H1 (cell line): Measurements from ENCODE around the gene NUPR1.

Source experiments
- CBX5 ChIP-seq: fragments of 300-800, 300-1000 bp; sonication (generic); IDR thresholded peaks from 2 replicates; pipeline ENCODE4 v1.7.1; 2016; ENCODE audit warnings: antibody characterized with exemption, low read length, low read depth
- CEBPB ChIP-seq: IDR thresholded peaks from 2 replicates; pipeline ENCODE4 v1.6.1; 2012; ENCODE audit warnings: low read depth, low read length
- EZH2 ChIP-seq: fragments of 200-600 bp; sonication (generic); IDR thresholded peaks from 2 replicates; pipeline ENCODE4 v1.7.1; 2012; ENCODE audit warnings: low read depth, mild to moderate bottlenecking, moderate library complexity, low read length, inconsistent platforms; ENCODE audit not compliant: severe bottlenecking
- JUND ChIP-seq: IDR thresholded peaks from 2 replicates; pipeline ENCODE4 v1.6.1; 2011; ENCODE audit warnings: mild to moderate bottlenecking, improper control_type of control experiment, low read length
- NRF1 ChIP-seq: IDR thresholded peaks from 2 replicates; pipeline ENCODE4 v1.6.1; 2011; ENCODE audit warnings: mild to moderate bottlenecking, low read depth, low read length, improper control_type of control experiment
- POLR2AphosphoS5 ChIP-seq: IDR thresholded peaks from 2 replicates; pipeline ENCODE4 v1.6.1; 2011; ENCODE audit warnings: low read depth, low read length
- RFX5 ChIP-seq: IDR thresholded peaks from 2 replicates; pipeline ENCODE4 v1.6.1; 2011; ENCODE audit warnings: low read depth, low read length, improper control_type of control experiment, borderline replicate concordance
- SAP30 ChIP-seq: fragments of 300-600 bp; sonication (generic); IDR thresholded peaks from 2 replicates; pipeline ENCODE4 v1.7.1; 2012; ENCODE audit warnings: low read length, moderate library complexity, mild to moderate bottlenecking, inconsistent platforms; ENCODE audit not compliant: insufficient read depth, insufficient replicate concordance
- SP2 ChIP-seq: IDR thresholded peaks from 2 replicates; pipeline ENCODE4 v1.6.1; 2012; ENCODE audit warnings: mild to moderate bottlenecking, low read length, inconsistent platforms
- SP4 ChIP-seq: IDR thresholded peaks from 2 replicates; pipeline ENCODE4 v1.6.1; 2012; ENCODE audit warnings: low read length, inconsistent platforms
- TF ChIP-seq, protein P1 (sequence below), 3 experiments: IDR thresholded peaks; 1 replicate in 2 of 3; 2 replicates in 1 of 3; pipeline versions ENCODE4 v1.5.1 to v1.6.1; 2011; ENCODE audit warnings: low read length in 3 of 3, mild to moderate bottlenecking in 3 of 3, inconsistent platforms in 2 of 3, low read depth in 1 of 3, moderate library complexity in 1 of 3; ENCODE audit not compliant: insufficient read depth in 1 of 3; ENCODE audit errors: control extremely low read depth in 1 of 3

DNA sequence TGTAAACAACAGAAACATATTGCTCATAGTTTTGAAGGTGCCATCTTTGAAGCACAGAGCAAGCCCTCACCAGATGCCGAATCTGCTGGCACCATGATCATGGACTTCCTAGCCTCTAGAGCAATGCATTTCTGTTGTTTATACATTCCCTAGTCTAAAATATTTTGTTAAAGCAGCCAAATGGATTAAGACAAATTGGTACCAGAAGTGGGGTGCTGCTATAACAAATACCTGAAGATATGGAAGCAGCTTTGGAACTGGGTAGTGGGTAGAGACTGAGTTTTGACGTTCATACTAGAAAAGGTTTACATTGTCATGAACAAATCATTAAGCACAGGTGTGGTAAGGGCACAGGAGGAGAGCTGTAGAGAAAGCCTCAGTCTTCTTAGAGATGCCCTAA lies 28.5 kb upstream of the NUPR1 start:
- TF ChIP-seq, protein P1, sequence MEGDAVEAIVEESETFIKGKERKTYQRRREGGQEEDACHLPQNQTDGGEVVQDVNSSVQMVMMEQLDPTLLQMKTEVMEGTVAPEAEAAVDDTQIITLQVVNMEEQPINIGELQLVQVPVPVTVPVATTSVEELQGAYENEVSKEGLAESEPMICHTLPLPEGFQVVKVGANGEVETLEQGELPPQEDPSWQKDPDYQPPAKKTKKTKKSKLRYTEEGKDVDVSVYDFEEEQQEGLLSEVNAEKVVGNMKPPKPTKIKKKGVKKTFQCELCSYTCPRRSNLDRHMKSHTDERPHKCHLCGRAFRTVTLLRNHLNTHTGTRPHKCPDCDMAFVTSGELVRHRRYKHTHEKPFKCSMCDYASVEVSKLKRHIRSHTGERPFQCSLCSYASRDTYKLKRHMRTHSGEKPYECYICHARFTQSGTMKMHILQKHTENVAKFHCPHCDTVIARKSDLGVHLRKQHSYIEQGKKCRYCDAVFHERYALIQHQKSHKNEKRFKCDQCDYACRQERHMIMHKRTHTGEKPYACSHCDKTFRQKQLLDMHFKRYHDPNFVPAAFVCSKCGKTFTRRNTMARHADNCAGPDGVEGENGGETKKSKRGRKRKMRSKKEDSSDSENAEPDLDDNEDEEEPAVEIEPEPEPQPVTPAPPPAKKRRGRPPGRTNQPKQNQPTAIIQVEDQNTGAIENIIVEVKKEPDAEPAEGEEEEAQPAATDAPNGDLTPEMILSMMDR (IDR thresholded peaks at IDR 0.05; ENCODE audit: control extremely low read depth in 1 of 3, insufficient read depth in 1 of 3, low read depth in 1 of 3, low read length in 3 of 3), result no peak
- no peak for TF ChIP-seq NRF1
- TF ChIP-seq POLR2AphosphoS5, result no peak
- no peak for TF ChIP-seq RFX5
- no peak for TF ChIP-seq CEBPB
- TF ChIP-seq EZH2, result no peak
- TF ChIP-seq SAP30, result no peak
- no peak for TF ChIP-seq JUND
- TF ChIP-seq SP4, result no peak
- no peak for TF ChIP-seq SP2
- no peak for TF ChIP-seq CBX5
